Skin of body (tissue), 2 donors: ENCODE results near the gene ANKS1B. TPM values are rescaled to one million over a fixed set of nuclear protein-coding genes. Genes with fewer than 3 reads are reported as not detected.
"Not testable (repeated sequence)": the region's sequence is repeated elsewhere in the genome, so short reads cannot be mapped to it uniquely, and the experiment has no call there.

ENCODE experiments used
- DNase-seq: peaks from one replicate; lab custom pipeline; 2025; lab: John Stamatoyannopoulos, UW
- total RNA-seq: library from RNA; depleted of rRNA; stranded (reverse); fragments of >200 nt; gene quantifications from one replicate; pipeline ENCODE4 v1.2.3, GENCODE V29; 2014

The ANKS1B gene
- total RNA-seq, result 10.7 TPM

- DNase-seq, result no peak
Measured at GRCh38 chr12:99984271-99985128, at the start of gene ANKS1B. ANKS1B (minus strand) TSS chr12:99984936; CDS start chr12:99984237, 699 bp downstream.

- DNase-seq, result peak; percentile 74
Measured at GRCh38 chr12:100031836-100032235, 47.1 kb upstream of the ANKS1B start.

GRCh38 chr12:100027671-100028070 is 42.9 kb upstream of the ANKS1B start:
- no peak for DNase-seq

GRCh38 chr12:100026241-100026640 is 41.5 kb upstream of the ANKS1B start:
- DNase-seq, result no peak

GRCh38 chr12:100024974-100025555 is 40.3 kb upstream of the ANKS1B start:
- no peak for DNase-seq

DNA sequence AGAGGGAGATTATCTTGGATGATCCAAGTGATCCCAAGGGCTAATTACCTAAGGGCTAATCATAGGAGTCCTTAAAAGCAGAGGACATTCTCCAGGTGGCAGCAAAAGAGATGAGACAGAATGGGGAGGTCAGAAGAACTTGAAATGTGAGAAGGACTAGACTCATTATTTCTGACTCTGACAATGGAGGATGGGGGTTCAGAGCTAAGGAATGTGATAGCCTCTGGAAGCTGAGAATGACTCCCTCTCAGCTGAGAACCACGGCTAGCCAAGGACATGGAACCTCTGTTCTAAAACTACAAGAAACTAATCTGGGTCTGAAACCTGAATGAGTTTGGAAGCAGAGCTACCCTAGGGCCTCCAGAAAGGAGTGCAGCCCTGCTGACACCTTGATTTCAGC is 35.6 kb upstream of the ANKS1B start:
- DNase-seq, result no peak

DNA sequence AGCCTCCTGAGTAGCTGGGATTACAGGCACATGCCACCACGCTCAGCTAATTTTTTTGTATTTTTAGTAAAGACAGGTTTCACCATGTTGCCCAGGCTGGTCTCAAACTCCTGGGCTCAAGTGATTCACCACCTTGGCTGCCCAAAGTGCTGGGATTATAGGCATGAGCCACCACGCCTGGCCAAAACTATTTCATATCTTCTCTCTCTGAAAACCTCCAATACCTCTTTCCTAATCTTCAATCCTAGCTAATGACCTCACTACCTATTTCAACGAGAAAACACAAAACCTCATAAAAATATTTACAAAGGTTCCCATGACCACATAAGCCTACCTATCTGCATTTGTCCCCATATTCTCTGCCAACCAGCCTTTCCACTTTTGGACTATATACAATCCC is 32.3 kb upstream of the ANKS1B start:
- no peak for DNase-seq

GRCh38 chr12:100016304-100016703 is 31.6 kb upstream of the ANKS1B start:
- not testable (repeated sequence) for DNase-seq

DNA sequence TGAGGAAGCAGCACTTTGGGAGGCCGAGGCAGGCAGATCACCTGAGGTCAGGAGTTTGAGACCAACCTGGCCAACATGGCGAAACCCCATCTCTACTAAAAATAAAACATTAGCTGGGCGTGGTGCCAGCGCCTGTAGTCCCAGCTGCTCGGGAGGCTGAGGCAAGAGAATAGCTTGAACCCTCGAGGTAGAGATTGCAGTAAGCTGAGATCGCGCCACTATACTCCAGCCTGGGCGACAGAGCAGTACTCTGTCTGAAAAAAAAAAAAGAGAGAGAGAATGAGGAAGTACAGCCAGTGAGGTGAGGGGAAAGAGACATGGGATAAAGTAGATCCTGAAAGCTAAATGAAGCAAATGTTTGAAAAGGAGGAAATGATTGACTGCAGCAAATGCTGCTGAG is 21.1 kb upstream of the ANKS1B start:
- DNase-seq, result not testable (repeated sequence)

DNA sequence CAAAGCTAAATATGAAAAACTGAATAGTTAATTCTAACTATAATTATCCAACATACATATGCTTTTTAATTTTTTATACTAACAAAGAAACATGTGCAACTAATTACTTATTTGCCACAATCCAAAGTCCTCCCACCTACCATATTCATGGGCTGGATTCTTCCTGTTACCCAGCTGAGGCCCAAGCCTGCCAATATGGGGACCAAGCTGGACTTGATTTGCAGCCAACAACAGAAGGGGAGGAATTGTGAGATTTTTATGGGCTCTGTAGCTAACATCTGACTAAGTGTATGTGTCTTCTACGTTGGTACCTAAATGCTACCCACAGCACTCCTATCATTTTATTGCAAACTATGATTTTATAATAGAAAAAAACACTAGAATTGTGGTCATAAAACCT is 13.1 kb upstream of the ANKS1B start:
- DNase-seq, result no peak

DNA sequence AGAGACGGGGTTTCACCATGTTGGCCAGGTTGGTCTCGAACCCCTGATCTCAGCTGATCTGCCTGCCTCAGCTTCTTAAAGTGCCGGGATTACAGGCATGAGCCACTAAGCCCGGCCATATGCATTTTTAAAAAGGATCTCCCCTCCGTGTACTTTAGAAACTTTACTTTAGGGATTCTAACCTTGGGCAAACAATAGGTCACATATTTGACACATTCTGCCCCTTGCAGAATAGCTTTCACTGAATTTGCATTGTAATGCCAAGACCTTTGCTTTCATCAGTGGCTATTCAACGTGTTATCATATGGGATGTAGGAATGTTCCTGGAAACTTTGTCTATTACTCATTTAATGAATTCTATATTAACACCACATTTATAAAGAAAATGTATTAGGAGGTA is 11.4 kb upstream of the ANKS1B start:
- no peak for DNase-seq

GRCh38 chr12:99985631-99986030 is 895 bp upstream of the ANKS1B start:
- DNase-seq, result no peak

GRCh38 chr12:99985129-99985570 is 414 bp upstream of the ANKS1B start:
- no peak for DNase-seq

DNA sequence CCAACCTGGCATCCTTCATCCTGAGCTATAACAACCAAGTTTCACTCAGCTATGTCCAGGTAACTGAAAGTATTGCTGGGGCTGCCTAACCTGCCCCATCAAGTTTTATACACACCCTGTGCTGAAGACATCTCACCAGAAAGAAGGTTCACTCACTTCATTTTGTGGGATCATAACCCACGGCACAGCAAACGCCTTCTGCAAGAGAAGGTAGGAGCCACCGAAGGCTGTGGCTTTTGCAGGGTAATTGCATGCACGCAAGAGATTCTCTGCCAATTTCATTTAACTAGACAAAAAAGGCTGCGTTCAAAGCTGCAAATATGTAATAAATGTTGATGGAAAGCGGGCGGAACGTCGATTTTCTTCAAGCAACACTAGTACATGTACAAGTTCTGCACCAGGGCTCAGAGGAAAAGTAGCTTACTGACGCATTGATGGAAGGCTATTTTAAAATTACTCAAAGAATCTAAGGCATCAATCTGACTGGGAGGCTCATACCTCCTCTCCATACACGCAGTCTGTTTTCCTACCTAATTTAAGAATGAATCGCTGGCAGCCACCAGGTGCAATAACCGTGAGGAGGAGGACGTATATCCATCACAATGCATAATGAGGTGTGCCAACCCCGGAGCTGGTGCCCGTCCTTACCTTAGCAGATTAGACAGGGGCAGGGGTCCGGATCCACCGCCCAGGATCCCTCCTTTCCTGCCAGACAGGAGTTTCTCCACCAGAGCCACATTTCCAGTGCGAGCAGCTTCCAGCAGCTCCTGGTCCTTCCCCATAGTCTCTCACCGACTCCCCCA is 1.1 kb downstream of the ANKS1B start:
- DNase-seq, result no peak

GRCh38 chr12:99981639-99982190 is 3.0 kb downstream of the ANKS1B start:
- DNase-seq, result no peak

- DNase-seq, result no peak
Measured at GRCh38 chr12:99979471-99979870, 5.3 kb downstream of the ANKS1B start.

- DNase-seq, result no peak
Measured at GRCh38 chr12:99978152-99978551, 6.6 kb downstream of the ANKS1B start.

DNA sequence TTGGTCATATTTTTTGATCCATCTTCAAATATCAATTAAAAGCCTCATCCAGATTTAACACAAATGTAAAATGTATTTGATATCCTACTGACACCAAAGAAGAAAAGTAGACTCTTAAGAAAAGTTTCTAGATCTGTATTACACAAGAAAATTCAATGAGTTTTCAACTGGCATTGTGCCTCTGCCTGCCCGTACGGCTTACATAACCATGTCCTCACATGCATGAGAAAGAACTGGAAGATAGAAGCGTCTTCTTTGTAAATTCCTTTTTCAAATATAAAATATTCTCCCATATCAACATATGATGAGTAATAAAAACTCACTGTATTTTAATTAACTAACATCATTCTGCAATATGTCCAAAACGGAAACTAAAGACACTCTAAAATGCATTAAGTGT is 7.2 kb downstream of the ANKS1B start:
- DNase-seq, result no peak

DNA sequence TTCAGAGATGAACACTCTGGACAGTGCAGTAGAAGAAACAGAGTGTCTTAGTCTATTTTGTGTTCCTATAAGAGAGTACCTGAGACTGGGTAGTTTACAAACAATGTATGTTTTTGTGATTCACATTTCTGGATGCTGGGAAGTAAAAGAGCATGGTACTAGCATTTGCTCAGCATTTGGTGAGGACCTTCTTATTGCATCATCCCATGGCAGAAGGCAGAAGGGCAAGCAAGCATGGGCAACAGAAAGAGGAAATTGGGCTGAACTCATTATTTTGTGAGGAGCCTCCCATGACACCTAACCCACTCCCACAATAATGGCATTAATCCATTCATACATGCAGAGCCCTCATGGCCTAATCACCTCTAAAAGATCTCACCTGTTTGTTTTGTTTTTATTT is 8.0 kb downstream of the ANKS1B start:
- no peak for DNase-seq

- no peak for DNase-seq
Measured at GRCh38 chr12:99975321-99975720, 9.4 kb downstream of the ANKS1B start.

DNA sequence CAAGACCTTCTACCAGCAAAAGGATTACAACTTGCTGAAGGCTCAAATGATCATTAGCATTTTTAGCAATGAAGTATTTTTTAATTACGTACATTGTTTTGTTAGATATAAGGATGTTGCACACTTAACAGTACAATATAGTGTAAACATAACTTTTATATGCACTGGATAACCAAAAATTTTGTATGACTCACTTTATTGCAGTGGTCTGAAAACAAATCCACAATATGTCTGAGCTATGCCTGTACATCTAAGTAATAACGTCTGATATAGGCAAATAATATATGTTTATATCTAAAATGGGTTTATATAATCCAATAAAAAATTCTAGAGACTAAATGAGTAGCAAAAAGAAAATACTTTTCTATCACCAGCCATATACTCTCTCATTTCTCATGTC is 10.6 kb downstream of the ANKS1B start:
- DNase-seq, result no peak

- no peak for DNase-seq
Measured at GRCh38 chr12:99966429-99966828, 18.3 kb downstream of the ANKS1B start.
